GM12873 (cell line): Measurements from ENCODE around the gene ITM2C.

Experiments
- CTCF ChIP-seq: IDR thresholded peaks from 2 replicates; pipeline ENCODE4 v1.5.1; 2012; ENCODE audit warnings: low read depth, mild to moderate bottlenecking, moderate library complexity, low read length, control low read depth; ENCODE audit not compliant: insufficient read depth; ENCODE audit errors: missing control alignments

Gene ITM2C

DNA sequence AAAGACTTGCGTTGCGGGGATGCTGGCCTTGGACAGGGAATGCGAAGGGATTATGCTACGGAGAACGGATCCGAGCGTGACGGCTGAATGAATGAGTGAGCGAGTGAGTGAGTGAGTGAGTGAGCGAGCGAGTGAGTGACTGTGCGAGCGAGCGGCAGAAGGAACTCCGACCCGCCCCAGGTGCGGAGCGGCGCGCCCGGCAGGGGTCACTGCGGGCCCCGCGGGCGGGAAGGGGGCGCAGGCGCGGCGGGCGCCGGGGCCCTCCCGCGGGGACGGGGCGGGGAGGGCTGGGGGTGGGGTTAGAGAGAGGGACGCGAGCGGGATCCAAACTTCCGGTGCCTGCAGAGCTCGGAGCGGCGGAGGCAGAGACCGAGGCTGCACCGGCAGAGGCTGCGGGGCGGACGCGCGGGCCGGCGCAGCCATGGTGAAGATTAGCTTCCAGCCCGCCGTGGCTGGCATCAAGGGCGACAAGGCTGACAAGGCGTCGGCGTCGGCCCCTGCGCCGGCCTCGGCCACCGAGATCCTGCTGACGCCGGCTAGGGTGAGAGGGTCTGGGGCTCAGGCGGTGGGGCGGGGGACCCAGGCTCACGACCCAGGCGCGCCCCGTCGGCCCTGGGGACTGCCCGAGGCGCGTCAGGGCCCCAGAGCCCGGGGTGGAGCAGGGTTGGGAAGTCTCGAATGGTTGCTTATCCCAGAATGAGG is at the start of gene ITM2C:
Gene ITM2C, plus strand, starts transcription at position 338 of the 702 bp plus-strand sequence. Its CDS starts 84 bp downstream, at position 422.
- TF ChIP-seq CTCF = peak; percentile 56

DNA sequence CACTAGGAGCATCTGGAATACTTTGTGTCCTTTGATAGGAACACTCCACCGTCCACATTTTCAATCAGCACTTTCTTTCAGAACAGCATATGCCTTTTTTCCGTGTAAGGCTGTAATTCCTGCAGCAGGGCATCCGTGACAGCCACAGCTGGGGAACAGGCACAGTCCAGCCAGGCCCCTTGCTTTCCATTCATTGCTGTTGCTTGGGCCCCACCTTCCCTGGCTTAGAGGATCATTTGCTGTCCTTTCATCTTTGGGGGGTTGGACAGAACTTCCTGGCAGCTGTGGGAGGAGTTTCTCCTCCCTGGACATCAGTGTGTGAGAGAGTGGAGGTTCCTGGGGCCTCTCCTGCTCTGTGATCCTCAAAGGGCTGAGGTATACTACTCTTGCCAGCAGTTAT is 49.7 kb upstream of the ITM2C start:
- no peak for TF ChIP-seq CTCF

DNA sequence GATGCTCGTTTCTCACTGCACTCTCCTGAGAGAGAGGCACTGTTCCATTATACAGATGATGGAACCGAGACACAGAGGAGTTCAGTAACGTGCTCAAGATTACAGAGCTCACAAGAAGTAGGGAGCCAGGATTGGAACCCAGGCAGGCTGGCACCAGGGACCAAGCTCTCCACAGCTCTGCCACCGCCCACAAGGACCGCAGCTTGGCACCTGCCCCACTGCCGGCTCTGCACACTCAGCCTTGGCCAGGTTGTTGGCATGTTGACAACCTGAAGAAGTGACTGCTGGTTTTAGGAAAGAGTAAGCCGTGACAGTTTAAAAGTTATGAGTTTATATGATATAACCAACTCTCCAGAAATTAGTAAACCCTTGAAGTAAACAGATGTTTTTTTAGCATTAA is 48.0 kb upstream of the ITM2C start:
- no peak for TF ChIP-seq CTCF

DNA sequence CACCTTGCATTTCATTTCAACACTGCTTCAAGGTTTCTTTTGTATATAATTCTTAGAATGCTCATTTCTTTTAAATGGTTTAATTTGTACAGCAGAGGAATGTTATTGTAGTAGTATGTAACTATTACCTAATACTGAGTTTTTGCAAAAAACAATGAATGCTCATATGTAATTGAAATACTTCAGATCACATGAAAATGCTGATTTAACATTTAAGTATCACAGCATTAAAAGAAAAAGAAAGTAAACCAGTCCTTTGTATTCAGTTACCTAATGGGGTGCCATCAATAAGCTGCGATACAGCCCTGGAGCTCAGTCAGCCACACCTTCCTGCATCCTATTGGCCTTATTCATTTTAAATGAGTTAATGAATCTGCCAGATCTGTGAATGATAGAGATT is 45.3 kb upstream of the ITM2C start:
- TF ChIP-seq CTCF = no peak

DNA sequence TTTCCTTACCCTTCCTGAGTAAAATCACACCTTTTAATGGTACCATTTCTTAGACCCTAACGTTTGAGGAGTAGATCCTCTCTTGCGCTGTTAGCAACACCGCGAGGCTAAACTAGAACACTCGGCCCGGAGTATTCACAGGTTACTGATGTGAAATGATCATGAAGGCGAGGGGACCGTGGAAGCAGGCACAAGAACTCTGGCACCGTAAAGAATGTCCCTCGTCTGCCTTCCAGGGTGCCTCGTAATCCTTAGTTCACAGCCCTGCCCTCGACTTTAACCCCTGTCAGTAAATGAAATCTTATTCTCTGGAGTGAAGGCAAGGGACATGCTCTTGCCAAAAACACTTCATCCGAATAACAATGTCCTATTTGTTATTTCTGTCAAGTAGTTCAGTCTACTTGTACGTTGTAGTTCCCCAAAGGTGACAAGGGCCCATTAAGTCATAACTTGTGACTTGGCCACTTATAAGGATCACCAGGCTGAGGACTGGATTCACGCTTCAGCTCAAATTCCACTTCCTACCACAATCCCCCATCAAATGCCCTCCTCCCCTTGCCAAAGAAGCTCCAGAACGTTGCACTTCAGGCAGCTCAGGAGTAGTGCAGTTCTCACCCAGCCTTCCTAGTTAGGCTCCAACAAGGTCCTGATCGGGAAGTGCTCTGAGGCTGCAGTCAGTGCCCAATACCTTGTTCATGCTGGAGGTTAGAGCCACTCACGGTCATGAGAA is 43.3 kb upstream of the ITM2C start:
- no peak for TF ChIP-seq CTCF

- no peak for TF ChIP-seq CTCF
Measured at GRCh38 chr2:230821991-230822520, 42.7 kb upstream of the ITM2C start.

- TF ChIP-seq CTCF = no peak
Measured at GRCh38 chr2:230823264-230823964, 41.3 kb upstream of the ITM2C start.
